GM23338 (cell line): ENCODE data around the gene ABCF2. TPM values are rescaled to one million over a fixed set of nuclear protein-coding genes. Genes with fewer than 3 reads are reported as not detected.

Experiments used
- ATAC-seq: fragments of 200-7000 bp; cut with Tn5 transposase; 3 replicates; pipeline ENCODE4 v1.9.1; 2020
- DNase-seq: peaks from one replicate; pipeline ENCODE4 v3.0.0-alpha.2; 2015; ENCODE audit warnings: low spot score
- H2AFZ ChIP-seq: fragments of 200-600 bp; sonication (generic); 2 replicates; pipeline ENCODE4 v1.8.0; 2016; ENCODE audit warnings: antibody characterized with exemption, mild to moderate bottlenecking, moderate library complexity
- H3F3A ChIP-seq: fragments of 200-600 bp; sonication (generic); replicated peaks from 2 replicates; pipeline ENCODE4 v1.8.0; 2017; ENCODE audit warnings: antibody characterized with exemption, mixed run types, low read depth
- H3K27ac ChIP-seq: fragments of 200-600 bp; sonication (generic); 2 replicates; pipeline ENCODE4 v1.6.1; 2016; ENCODE audit warnings: low read depth
- H3K27me3 ChIP-seq: fragments of 200-600 bp; sonication (generic); 2 replicates; pipeline ENCODE4 v1.8.0; 2016; ENCODE audit warnings: mild to moderate bottlenecking, mixed run types, moderate library complexity; ENCODE audit not compliant: insufficient read depth
- H3K36me3 ChIP-seq: fragments of 200-600 bp; sonication (generic); 2 replicates; pipeline ENCODE4 v1.8.0; 2016; ENCODE audit warnings: mild to moderate bottlenecking; ENCODE audit not compliant: insufficient read depth
- H3K4me1 ChIP-seq: fragments of 200-600 bp; sonication (generic); 2 replicates; pipeline ENCODE4 v1.8.0; 2016; ENCODE audit warnings: mild to moderate bottlenecking, moderate library complexity; ENCODE audit not compliant: insufficient read depth
- H3K4me2 ChIP-seq: fragments of 200-600 bp; sonication (generic); 2 replicates; pipeline ENCODE4 v1.7.1; 2017; ENCODE audit warnings: mixed run types
- H3K4me3 ChIP-seq: fragments of 200-600 bp; sonication (generic); 2 replicates; pipeline ENCODE4 v1.6.1; 2016; ENCODE audit warnings: mixed run types
- H3K79me2 ChIP-seq: fragments of 200-600 bp; sonication (generic); replicated peaks from 2 replicates; pipeline ENCODE4 v1.8.0; 2017; ENCODE audit warnings: mild to moderate bottlenecking; ENCODE audit not compliant: insufficient read depth
- H3K9me2 ChIP-seq: fragments of 200-600 bp; sonication (generic); 2 replicates; pipeline ENCODE4 v1.8.0; 2017; ENCODE audit not compliant: insufficient read depth
- H4K20me1 ChIP-seq: fragments of 200-600 bp; sonication (generic); replicated peaks from 2 replicates; pipeline ENCODE4 v1.8.0; 2017; ENCODE audit warnings: mild to moderate bottlenecking; ENCODE audit not compliant: insufficient read depth
- H3K27ac Mint-ChIP-seq: 2 replicates; pipeline ENCODE4 v1.8.0; 2020; ENCODE audit warnings: inconsistent platforms, mild to moderate bottlenecking, moderate library complexity, mixed read lengths
- H3K27me3 Mint-ChIP-seq: 3 replicates; pipeline ENCODE4 v1.8.0; 2022; ENCODE audit warnings: low read depth, mild to moderate bottlenecking, moderate library complexity, mixed read lengths, inconsistent platforms; ENCODE audit not compliant: insufficient read depth, poor library complexity
- H3K36me3 Mint-ChIP-seq: 3 replicates; pipeline ENCODE4 v1.8.0; 2021; ENCODE audit warnings: low read depth, mild to moderate bottlenecking, inconsistent platforms, moderate library complexity, mixed read lengths
- H3K4me1 Mint-ChIP-seq: 3 replicates; pipeline ENCODE4 v1.8.0; 2020; ENCODE audit warnings: mild to moderate bottlenecking, inconsistent platforms, mixed read lengths
- H3K4me3 Mint-ChIP-seq: 3 replicates; pipeline ENCODE4 v1.8.0; 2021; ENCODE audit warnings: moderate library complexity, mild to moderate bottlenecking, inconsistent platforms, mixed read lengths
- H3K9me3 Mint-ChIP-seq: 3 replicates; pipeline ENCODE4 v1.8.0; 2020; ENCODE audit warnings: moderate library complexity, mild to moderate bottlenecking, inconsistent platforms, mixed read lengths
- EZH2 ChIP-seq: fragments of 200-600 bp; sonication (generic); IDR thresholded peaks from one replicate; pipeline ENCODE4 v1.8.0; 2017; ENCODE audit warnings: antibody characterized with exemption, mild to moderate bottlenecking, low read depth; ENCODE audit not compliant: unreplicated experiment
- EZH2phosphoT487 ChIP-seq: fragments of 200-600 bp; sonication (generic); IDR thresholded peaks from one replicate; pipeline ENCODE4 v1.8.1; 2018; ENCODE audit warnings: antibody characterized with exemption; ENCODE audit not compliant: unreplicated experiment
- POLR2AphosphoS5 ChIP-seq: IDR thresholded peaks from 2 replicates; pipeline ENCODE4 v1.6.1; 2016; ENCODE audit warnings: antibody characterized with exemption, low read depth
- polyA plus RNA-seq: library from polyadenylated mRNA; unstranded; fragments of >200 nt; fragmentation: Nextera tagmentation; extraction: Ambion mirVana; gene quantifications from 2 replicates; pipeline ENCODE4 v1.2.1, GENCODE V29; 2016
- total RNA-seq: library from RNA; depleted of rRNA; stranded (reverse); fragments of >200 nt; shearing (Covaris generic); gene quantifications from 2 replicates; pipeline ENCODE4 v1.2.3, GENCODE V29; 2014
- TF ChIP-seq, protein P1 (sequence below), 2 experiments: fragments of 200-600 bp in 1 of 2; sonication (generic) in 1 of 2; conservative IDR thresholded peaks; 2 replicates each; pipeline versions ENCODE4 v1.5.1 to v1.6.1; 2016 to 2017; ENCODE audit warnings: antibody characterized with exemption in 2 of 2, low read depth in 2 of 2, mild to moderate bottlenecking in 2 of 2, moderate library complexity in 1 of 2
- TF ChIP-seq, protein P2 (sequence below): IDR thresholded peaks from 2 replicates; pipeline ENCODE4 v1.6.1; 2016; ENCODE audit warnings: antibody characterized with exemption

ABCF2 gene
- total and polyA plus RNA-seq, 2 experiments from 2014 or later = 18.7 to 58.7 TPM

DNA sequence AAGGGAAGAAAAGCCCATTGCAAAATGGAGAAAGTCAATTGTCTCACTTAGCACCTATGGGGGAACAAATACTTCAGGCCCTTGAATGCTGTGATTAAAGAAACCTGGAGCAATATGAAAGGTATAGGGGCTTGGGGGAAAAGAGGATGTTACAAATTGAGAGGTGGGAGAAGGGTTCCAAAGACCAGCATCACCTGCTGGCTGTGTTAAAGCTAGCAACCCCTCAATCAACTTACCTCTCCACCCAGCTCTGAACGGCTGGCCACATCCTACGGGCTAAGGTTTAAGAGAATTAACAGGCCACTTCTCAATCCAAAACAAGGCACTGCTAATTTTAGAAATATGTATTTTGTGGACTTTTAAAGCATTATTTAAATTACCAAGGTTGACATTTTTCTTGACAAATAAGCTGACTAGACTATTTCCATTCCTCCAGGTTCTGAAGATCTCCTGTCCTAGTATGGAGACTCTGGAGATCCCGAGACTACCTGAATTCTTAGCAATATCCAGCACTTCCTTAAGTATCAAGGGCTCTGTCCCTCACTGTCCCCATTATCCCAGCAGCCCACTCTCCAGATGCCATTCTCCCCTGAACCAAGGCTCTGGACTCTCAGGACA is 15.7 kb downstream of the ABCF2 start:
- ATAC-seq = peak; percentile 51
- peaks cover 15% of the 10 kb centered on the region for H3K4me1 Mint-ChIP-seq
- H3K36me3 Mint-ChIP-seq = peaks cover 41% of the 10 kb centered on the region
- Histone ChIP-seq H3K79me2 (no peaks in the 10 kb centered on the region), H3K9me2 (no peaks in the 10 kb centered on the region), H4K20me1 (no peaks in the 10 kb centered on the region; the same call in 1 of the 2 replicates), H3K4me2 (no peak overlapping the region; the same call in 1 of the 2 replicates), H2AFZ (no peak overlapping the region), H3F3A (no peaks in the 10 kb centered on the region), H3K27me3 (no peaks in the 10 kb centered on the region), H3K36me3 (peaks cover 15% of the 10 kb centered on the region), H3K4me1 (peaks cover 7% of the 10 kb centered on the region), H3K4me3 (no peak overlapping the region), H3K27ac (no peak overlapping the region)
- peaks cover 20% of the 10 kb centered on the region for H3K27me3 Mint-ChIP-seq
- H3K4me3 Mint-ChIP-seq = no peak overlapping the region
- DNase-seq = no peak
- no peaks in the 10 kb centered on the region for H3K9me3 Mint-ChIP-seq
- no peak overlapping the region for H3K27ac Mint-ChIP-seq
- TF ChIP-seq, protein P1, sequence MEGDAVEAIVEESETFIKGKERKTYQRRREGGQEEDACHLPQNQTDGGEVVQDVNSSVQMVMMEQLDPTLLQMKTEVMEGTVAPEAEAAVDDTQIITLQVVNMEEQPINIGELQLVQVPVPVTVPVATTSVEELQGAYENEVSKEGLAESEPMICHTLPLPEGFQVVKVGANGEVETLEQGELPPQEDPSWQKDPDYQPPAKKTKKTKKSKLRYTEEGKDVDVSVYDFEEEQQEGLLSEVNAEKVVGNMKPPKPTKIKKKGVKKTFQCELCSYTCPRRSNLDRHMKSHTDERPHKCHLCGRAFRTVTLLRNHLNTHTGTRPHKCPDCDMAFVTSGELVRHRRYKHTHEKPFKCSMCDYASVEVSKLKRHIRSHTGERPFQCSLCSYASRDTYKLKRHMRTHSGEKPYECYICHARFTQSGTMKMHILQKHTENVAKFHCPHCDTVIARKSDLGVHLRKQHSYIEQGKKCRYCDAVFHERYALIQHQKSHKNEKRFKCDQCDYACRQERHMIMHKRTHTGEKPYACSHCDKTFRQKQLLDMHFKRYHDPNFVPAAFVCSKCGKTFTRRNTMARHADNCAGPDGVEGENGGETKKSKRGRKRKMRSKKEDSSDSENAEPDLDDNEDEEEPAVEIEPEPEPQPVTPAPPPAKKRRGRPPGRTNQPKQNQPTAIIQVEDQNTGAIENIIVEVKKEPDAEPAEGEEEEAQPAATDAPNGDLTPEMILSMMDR (conservative IDR thresholded peaks at IDR 0.05; ENCODE audit: low read depth in 2 of 2) = peak; percentile 21 to 27; a peak in 3 of 4 replicates
- no peak for TF ChIP-seq EZH2

DNA sequence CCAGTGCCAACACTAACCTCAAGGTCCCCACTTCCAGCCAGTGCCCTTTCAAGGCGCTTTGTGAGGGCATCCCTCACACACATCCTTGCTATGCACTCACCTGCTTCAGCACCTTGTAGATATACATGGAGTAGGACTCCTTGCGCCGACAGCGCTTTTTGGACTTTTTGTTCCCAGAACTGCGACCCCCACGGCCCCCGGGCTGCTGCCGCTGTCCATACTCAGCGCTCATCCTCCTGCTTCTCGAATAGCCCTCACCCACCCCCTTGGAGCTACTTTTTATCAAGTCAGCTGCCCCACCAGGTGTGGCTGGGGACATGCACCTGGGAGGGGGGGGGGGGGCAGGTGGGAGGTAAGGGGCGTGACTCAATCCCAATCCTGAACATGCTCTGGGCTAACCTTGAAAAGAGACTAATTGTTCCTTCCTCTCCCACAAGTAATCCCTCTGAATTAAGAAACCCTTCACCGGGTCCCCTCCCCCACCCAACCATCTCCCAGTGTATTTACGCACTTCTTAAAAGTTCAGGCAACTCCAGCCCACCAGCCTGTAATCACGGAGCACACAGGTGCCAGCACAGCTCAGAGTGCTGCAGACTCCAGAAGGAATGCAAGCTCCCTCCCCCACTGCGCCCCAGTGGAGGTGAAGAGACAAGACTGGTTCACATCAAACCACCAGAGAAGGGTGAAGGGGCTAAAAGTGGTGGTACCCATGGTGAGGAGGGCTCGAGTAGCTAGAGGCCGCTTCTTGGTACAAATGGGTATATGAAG is 16.7 kb downstream of the ABCF2 start, which contains the start of gene H2BK1:
H2BK1 (minus strand) TSS at position 402 of the 768 bp plus-strand sequence; CDS start at position 232, 170 bp downstream.
- H3K27me3 Mint-ChIP-seq = peaks cover 20% of the 10 kb centered on the region
- H3K4me1 Mint-ChIP-seq = peaks cover 15% of the 10 kb centered on the region
- no peaks in the 10 kb centered on the region for H3K9me2 ChIP-seq
- H3K4me1 ChIP-seq = peaks cover 7% of the 10 kb centered on the region
- no peaks in the 10 kb centered on the region for H3K9me3 Mint-ChIP-seq
- H3F3A ChIP-seq = no peaks in the 10 kb centered on the region
- TF ChIP-seq POLR2AphosphoS5 (no peak), EZH2phosphoT487 (no peak), EZH2 (no peak)
- TF ChIP-seq, protein P2, sequence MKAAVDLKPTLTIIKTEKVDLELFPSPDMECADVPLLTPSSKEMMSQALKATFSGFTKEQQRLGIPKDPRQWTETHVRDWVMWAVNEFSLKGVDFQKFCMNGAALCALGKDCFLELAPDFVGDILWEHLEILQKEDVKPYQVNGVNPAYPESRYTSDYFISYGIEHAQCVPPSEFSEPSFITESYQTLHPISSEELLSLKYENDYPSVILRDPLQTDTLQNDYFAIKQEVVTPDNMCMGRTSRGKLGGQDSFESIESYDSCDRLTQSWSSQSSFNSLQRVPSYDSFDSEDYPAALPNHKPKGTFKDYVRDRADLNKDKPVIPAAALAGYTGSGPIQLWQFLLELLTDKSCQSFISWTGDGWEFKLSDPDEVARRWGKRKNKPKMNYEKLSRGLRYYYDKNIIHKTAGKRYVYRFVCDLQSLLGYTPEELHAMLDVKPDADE = no peak
- peak; percentile 81 for ATAC-seq
- H3K4me2 ChIP-seq = peak within 1 kb of the TSS; percentile 46; the same call in 1 of the 2 replicates
- H3K79me2 ChIP-seq = no peaks in the 10 kb centered on the region
- H3K27me3 ChIP-seq = no peaks in the 10 kb centered on the region
- peak within 1 kb of the TSS; percentile 47; the same call in 1 of the 2 replicates for H3K27ac Mint-ChIP-seq
- H3K27ac ChIP-seq = no peak within 1 kb of the TSS
- H3K4me3 ChIP-seq = no peak within 1 kb of the TSS
- no peak within 1 kb of the TSS for H2AFZ ChIP-seq
- H3K36me3 Mint-ChIP-seq = peaks cover 32% of the 10 kb centered on the region
- H3K4me3 Mint-ChIP-seq = no peak within 1 kb of the TSS
- no peaks in the 10 kb centered on the region; the same call in 1 of the 2 replicates for H4K20me1 ChIP-seq
- H3K36me3 ChIP-seq = peaks cover 5% of the 10 kb centered on the region
- peak; percentile 63 for DNase-seq
